ENCODE measurements around the gene TFAP2E.

GRCh38 chr1:35637401-35637809 lies 64.3 kb downstream of the TFAP2E start:
- TF ChIP-seq SP1 (IDR thresholded peaks at IDR 0.05) (no peak), BHLHE40 (IDR thresholded peaks at IDR 0.05; ENCODE audit: borderline replicate concordance) (no peak), LEF1 (IDR thresholded peaks at IDR 0.05; ENCODE audit: borderline replicate concordance) (no peak), FOXK2 (IDR thresholded peaks at IDR 0.05) (no peak), HDGF (IDR thresholded peaks at IDR 0.05; ENCODE audit: borderline replicate concordance) (no peak), L3MBTL2 (conservative IDR thresholded peaks at IDR 0.05) (no peak)

Measured in HEK293T (cell line).